Caco-2 (cell line): ENCODE results near the gene DYNC2I2. TPM values are rescaled to one million over a fixed set of nuclear protein-coding genes. Genes with fewer than 3 reads are reported as not detected.
"Not testable (repeated sequence)": the region's sequence is repeated elsewhere in the genome, so short reads cannot be mapped to it uniquely, and the experiment has no call there.

Source experiments
- BruUV-seq: library from RNA; stranded (reverse); fragments of 400-500 nt; replicated peaks from 2 replicates; lab custom pipeline; 2021; lab: Mats Ljungman, UMichigan
- CTCF ChIA-PET: fragments of 300-600 bp; sonication (Branson Sonifier 250); formaldehyde crosslinking; loops from one replicate; lab custom pipeline; 2022; ENCODE audit warnings: antibody characterized with exemption; lab: Charles Lee
- POLR2A ChIA-PET: fragments of 300-600 bp; sonication (Branson Sonifier 250); formaldehyde crosslinking; loops from one replicate; lab custom pipeline; 2022; ENCODE audit warnings: antibody characterized with exemption; lab: Charles Lee
- DNase-seq, 2 experiments: peaks; one replicate each; pipeline versions ENCODE4 v3.0.0 to v3.0.0-alpha.2; 2020 to 2022
- H3K27me3 ChIP-seq: replicated peaks from 2 replicates; pipeline ENCODE4 v1.6.0; 2011; ENCODE audit warnings: low read length; ENCODE audit not compliant: control insufficient read depth, insufficient read depth
- H3K36me3 ChIP-seq: 2 replicates; pipeline ENCODE4 v1.5.1; 2011; ENCODE audit warnings: low read length; ENCODE audit not compliant: control insufficient read depth, insufficient read depth
- H3K4me1 ChIP-seq: fragments of 250-450 bp; sonication (Bioruptor Pico); 2 replicates; pipeline ENCODE4 v1.5.1; 2020; ENCODE audit warnings: mild to moderate bottlenecking
- H3K4me3 ChIP-seq: 2 replicates; pipeline ENCODE4 v1.5.1; 2011; ENCODE audit warnings: low read depth, mild to moderate bottlenecking, control low read depth, low read length
- H3K9me3 ChIP-seq: fragments of 250-450 bp; sonication (Bioruptor Pico); 2 replicates; pipeline ENCODE4 v1.5.1; 2020; ENCODE audit warnings: mild to moderate bottlenecking, moderate library complexity
- H3K27ac Mint-ChIP-seq: one replicate; pipeline ENCODE4 v1.8.0; 2022; ENCODE audit warnings: mixed read lengths; ENCODE audit not compliant: unreplicated experiment
- H3K27me3 Mint-ChIP-seq: one replicate; pipeline ENCODE4 v1.8.0; 2022; ENCODE audit warnings: mixed read lengths; ENCODE audit not compliant: insufficient read depth, unreplicated experiment
- H3K36me3 Mint-ChIP-seq: one replicate; pipeline ENCODE4 v1.8.0; 2022; ENCODE audit warnings: mild to moderate bottlenecking, mixed read lengths; ENCODE audit not compliant: insufficient read depth, unreplicated experiment
- H3K4me1 Mint-ChIP-seq: one replicate; pipeline ENCODE4 v1.8.0; 2022; ENCODE audit warnings: low read depth, mixed read lengths; ENCODE audit not compliant: unreplicated experiment
- H3K4me3 Mint-ChIP-seq: one replicate; pipeline ENCODE4 v1.8.0; 2022; ENCODE audit warnings: mild to moderate bottlenecking, moderate library complexity, mixed read lengths; ENCODE audit not compliant: unreplicated experiment
- H3K9me3 Mint-ChIP-seq: one replicate; pipeline ENCODE4 v1.8.0; 2022; ENCODE audit warnings: mixed read lengths; ENCODE audit not compliant: unreplicated experiment
- intact Hi-C: fragments of 100-400 bp; cut with micrococcal nuclease; formaldehyde crosslinking; loops from one replicate; pipeline ENCODE4 v1.10.0; 2022; ENCODE audit not compliant: unreplicated experiment
- total RNA-seq: library from RNA; stranded (reverse); gene quantifications from 2 replicates; pipeline ENCODE4 v1.2.3, GENCODE V29; 2022
- TF ChIP-seq, protein P1 (sequence below), 2 experiments: fragments of 200-600 bp in 1 of 2; IDR thresholded peaks; 1 replicate in 1 of 2; 2 replicates in 1 of 2; pipeline versions ENCODE4 v1.5.1 to v1.8.0; 2011 to 2022; ENCODE audit warnings: antibody characterized with exemption in 1 of 2, control low read depth in 1 of 2, inconsistent platforms in 1 of 2, low read depth in 1 of 2, low read length in 1 of 2, mild to moderate bottlenecking in 1 of 2, moderate library complexity in 1 of 2; ENCODE audit not compliant: insufficient read depth in 1 of 2, severe bottlenecking in 1 of 2, unreplicated experiment in 1 of 2

The DYNC2I2 gene
- total RNA-seq, 1 experiment from 2014 or later: 80.8 TPM

DNA sequence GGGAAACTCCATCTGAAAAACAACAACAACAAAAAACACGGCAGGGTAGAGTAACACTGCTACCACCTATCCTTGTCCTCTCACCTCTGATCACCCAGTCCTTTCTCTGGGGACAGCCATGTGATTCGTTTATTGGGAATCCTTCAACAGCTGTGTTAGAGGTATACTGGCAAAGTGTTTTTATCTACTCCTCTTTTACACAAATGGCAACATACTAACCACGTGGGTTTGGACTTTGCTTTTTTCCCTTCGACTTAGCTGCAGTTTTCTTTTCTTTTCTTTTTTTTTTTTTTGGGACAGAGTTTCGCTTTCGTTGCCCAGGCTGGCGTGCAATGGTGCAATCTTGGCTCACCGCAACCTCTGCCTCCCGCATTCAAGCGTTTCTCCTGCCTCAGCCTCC lies 21.1 kb upstream of the DYNC2I2 start:
- Mint-ChIP-seq H3K4me1 (peaks cover under 1% of the 10 kb centered on the region), H3K4me3 (no peak overlapping the region), H3K9me3 (no peaks in the 10 kb centered on the region), H3K36me3 (peaks cover 4% of the 10 kb centered on the region), H3K27me3 (no peaks in the 10 kb centered on the region), H3K27ac (no peak overlapping the region)
- Histone ChIP-seq H3K9me3 (no peaks in the 10 kb centered on the region), H3K4me3 (no peak overlapping the region), H3K27me3 (no peaks in the 10 kb centered on the region), H3K36me3 (no peaks in the 10 kb centered on the region), H3K4me1 (peaks cover 1% of the 10 kb centered on the region)
- no TSS peak for BruUV-seq
- intact Hi-C loops: no loop called here
- CTCF ChIA-PET: no interaction called here
- TF ChIP-seq, protein P1, sequence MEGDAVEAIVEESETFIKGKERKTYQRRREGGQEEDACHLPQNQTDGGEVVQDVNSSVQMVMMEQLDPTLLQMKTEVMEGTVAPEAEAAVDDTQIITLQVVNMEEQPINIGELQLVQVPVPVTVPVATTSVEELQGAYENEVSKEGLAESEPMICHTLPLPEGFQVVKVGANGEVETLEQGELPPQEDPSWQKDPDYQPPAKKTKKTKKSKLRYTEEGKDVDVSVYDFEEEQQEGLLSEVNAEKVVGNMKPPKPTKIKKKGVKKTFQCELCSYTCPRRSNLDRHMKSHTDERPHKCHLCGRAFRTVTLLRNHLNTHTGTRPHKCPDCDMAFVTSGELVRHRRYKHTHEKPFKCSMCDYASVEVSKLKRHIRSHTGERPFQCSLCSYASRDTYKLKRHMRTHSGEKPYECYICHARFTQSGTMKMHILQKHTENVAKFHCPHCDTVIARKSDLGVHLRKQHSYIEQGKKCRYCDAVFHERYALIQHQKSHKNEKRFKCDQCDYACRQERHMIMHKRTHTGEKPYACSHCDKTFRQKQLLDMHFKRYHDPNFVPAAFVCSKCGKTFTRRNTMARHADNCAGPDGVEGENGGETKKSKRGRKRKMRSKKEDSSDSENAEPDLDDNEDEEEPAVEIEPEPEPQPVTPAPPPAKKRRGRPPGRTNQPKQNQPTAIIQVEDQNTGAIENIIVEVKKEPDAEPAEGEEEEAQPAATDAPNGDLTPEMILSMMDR (IDR thresholded peaks at IDR 0.05; ENCODE audit: insufficient read depth in 1 of 2, low read depth in 1 of 2, low read length in 1 of 2, severe bottlenecking in 1 of 2, unreplicated experiment in 1 of 2): no peak
- DNase-seq: no peak
- POLR2A ChIA-PET: no interaction called here

DNA sequence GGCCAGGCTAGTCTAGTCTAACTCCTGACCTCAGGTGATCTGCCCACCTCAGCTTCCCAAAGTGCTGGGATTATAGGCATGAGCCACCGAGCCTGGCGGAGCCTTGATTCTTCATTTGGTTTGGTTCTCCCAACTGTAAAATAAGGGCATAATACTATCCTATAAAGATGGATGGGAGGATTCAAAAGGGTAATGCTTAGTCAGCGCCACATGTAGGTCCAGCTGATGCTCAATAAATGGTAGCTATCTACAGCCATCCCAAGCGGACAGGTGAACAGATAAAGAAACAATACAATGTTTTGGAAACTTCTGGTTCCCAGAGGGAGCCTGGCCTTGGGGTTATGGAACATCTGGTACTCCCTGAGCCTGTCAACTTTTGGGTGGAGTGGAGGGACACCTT lies 18.7 kb upstream of the DYNC2I2 start:
- BruUV-seq: no TSS peak
- Mint-ChIP-seq H3K4me3 (no peak overlapping the region), H3K9me3 (no peaks in the 10 kb centered on the region), H3K27ac (no peak overlapping the region), H3K27me3 (no peaks in the 10 kb centered on the region), H3K36me3 (peaks cover 4% of the 10 kb centered on the region), H3K4me1 (no peaks in the 10 kb centered on the region)
- ChIA-PET CTCF (no interaction called here), POLR2A (interaction anchor here (0.5 kb wide), 1 partner anchor 17 kb away, joined by 4 read pairs; no protein-coding TSS in a partner anchor)
- Histone ChIP-seq H3K4me1 (no peaks in the 10 kb centered on the region), H3K27me3 (no peaks in the 10 kb centered on the region), H3K9me3 (no peaks in the 10 kb centered on the region), H3K36me3 (no peaks in the 10 kb centered on the region), H3K4me3 (no peak overlapping the region)
- no peak for DNase-seq
- TF ChIP-seq, protein P1 (IDR thresholded peaks at IDR 0.05; ENCODE audit: insufficient read depth in 1 of 2, low read depth in 1 of 2, low read length in 1 of 2, severe bottlenecking in 1 of 2, unreplicated experiment in 1 of 2): no peak
- intact Hi-C loops: no loop called here

DNA sequence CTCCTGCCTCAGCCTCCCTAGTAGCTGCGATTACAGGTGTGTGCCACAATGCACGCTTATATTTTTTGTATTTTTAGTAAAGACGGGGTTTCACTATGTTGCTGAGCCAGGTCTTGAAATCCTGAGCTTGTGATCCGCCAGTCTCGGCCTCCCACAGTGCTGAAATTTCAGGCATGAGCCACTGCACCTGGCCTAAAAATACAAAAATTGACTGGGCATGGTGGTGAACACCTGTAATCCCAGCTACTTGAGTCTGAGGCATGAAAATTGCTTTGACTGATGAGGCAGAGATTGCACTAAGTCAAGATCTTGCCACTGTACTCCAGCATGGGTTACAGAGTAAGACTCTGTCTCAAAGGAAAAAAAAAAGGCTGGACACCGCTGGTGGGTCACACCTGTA lies 13.1 kb upstream of the DYNC2I2 start:
- Mint-ChIP-seq H3K4me1 (no peaks in the 10 kb centered on the region), H3K27me3 (no peaks in the 10 kb centered on the region), H3K36me3 (peaks cover 7% of the 10 kb centered on the region), H3K4me3 (no peak overlapping the region), H3K27ac (no peak overlapping the region), H3K9me3 (no peaks in the 10 kb centered on the region)
- no peaks in the 10 kb centered on the region for H3K27me3 ChIP-seq
- no peaks in the 10 kb centered on the region for H3K36me3 ChIP-seq
- ChIA-PET CTCF (no interaction called here), POLR2A (no interaction called here)
- DNase-seq: no peak
- BruUV-seq: no TSS peak
- peaks cover 10% of the 10 kb centered on the region for H3K4me1 ChIP-seq
- H3K4me3 ChIP-seq: no peak overlapping the region
- no peaks in the 10 kb centered on the region for H3K9me3 ChIP-seq
- TF ChIP-seq, protein P1 (IDR thresholded peaks at IDR 0.05; ENCODE audit: insufficient read depth in 1 of 2, low read depth in 1 of 2, low read length in 1 of 2, severe bottlenecking in 1 of 2, unreplicated experiment in 1 of 2): no peak
- intact Hi-C loops: no loop called here

DNA sequence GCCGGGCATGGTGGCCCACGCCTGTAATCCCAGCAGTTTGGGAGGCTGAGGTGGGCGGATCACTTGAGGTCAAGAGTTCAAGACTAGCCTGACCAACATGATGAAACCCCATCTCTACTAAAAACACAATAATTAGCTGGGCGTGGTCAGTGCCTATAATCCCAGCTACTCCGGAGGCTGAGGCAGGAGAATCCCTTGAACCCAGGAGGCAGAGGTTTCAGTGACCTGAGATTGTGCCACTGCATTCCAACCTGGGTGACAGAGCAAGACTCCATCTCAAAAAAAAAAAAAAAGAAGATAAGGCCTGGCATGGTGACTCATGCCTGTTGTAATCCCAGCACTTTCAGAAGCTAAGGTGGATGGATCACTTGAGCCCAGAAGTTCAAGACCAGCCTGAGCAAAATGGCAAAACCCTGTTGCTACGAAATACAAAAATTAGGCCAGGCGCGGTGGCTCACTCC lies 9.9 kb upstream of the DYNC2I2 start:
- H3K36me3 ChIP-seq, H3K4me1 Mint-ChIP-seq, intact Hi-C loops, H3K9me3 Mint-ChIP-seq, H3K4me3 Mint-ChIP-seq, H3K27ac Mint-ChIP-seq, H3K27me3 ChIP-seq, H3K4me3 ChIP-seq, H3K36me3 Mint-ChIP-seq, H3K27me3 Mint-ChIP-seq, H3K9me3 ChIP-seq, BruUV-seq: not testable (repeated sequence)
- DNase-seq: peak; percentile 28 to 49
- POLR2A ChIA-PET: interaction anchor here (0.6 to 0.7 kb wide), 2 partner anchors 17 to 126 kb away, joined by 4 to 6 read pairs; no protein-coding TSS in a partner anchor
- H3K4me1 ChIP-seq: peaks cover 10% of the 10 kb centered on the region
- CTCF ChIA-PET: interaction anchor here (0.6 to 0.8 kb wide), 2 partner anchors 9 to 31 kb away, joined by 3 to 6 read pairs; no protein-coding TSS in a partner anchor
